HepG2 (cell line): ENCODE data around the gene NET1. TPM values are rescaled to one million over a fixed set of nuclear protein-coding genes. Genes with fewer than 3 reads are reported as not detected.

ENCODE experiments used
- ARNTL ChIP-seq: sonication (generic); formaldehyde crosslinking; IDR thresholded peaks from 2 replicates; pipeline ENCODE4 v1.4.0; 2020; ENCODE audit warnings: mild to moderate bottlenecking, missing genetic modification reagents
- CENPX ChIP-seq: sonication (generic); formaldehyde crosslinking; IDR thresholded peaks from 2 replicates; pipeline ENCODE4 v1.9.0; 2021; ENCODE audit warnings: mild to moderate bottlenecking, missing genetic modification reagents, moderate library complexity
- GPN1 ChIP-seq: sonication (generic); formaldehyde crosslinking; IDR thresholded peaks from 2 replicates; pipeline ENCODE4 v1.5.1; 2020; ENCODE audit warnings: missing genetic modification reagents, borderline replicate concordance
- MIER3 ChIP-seq: IDR thresholded peaks from 2 replicates; pipeline ENCODE4 v1.6.1; 2016; ENCODE audit warnings: missing compliant biosample characterization, borderline replicate concordance
- NFE2L2 ChIP-seq: fragments of 150-350 bp; IDR thresholded peaks from 2 replicates; pipeline ENCODE4 v1.6.1; 2014; ENCODE audit warnings: low read length
- PRMT3 ChIP-seq: sonication (generic); formaldehyde crosslinking; IDR thresholded peaks from 2 replicates; pipeline ENCODE4 v1.8.1; 2022; ENCODE audit warnings: low read depth, mild to moderate bottlenecking, moderate library complexity, missing genetic modification reagents, borderline replicate concordance
- SRSF1 ChIP-seq: fragments of 200-400 bp; formaldehyde crosslinking; optimal IDR thresholded peaks from 2 replicates; pipeline ENCODE3; 2017; ENCODE audit warnings: mild to moderate bottlenecking, low read depth, low read length, moderate library complexity
- ZBTB42 ChIP-seq: sonication (generic); formaldehyde crosslinking; IDR thresholded peaks from 2 replicates; pipeline ENCODE4 v1.5.0; 2020; ENCODE audit warnings: mild to moderate bottlenecking, missing genetic modification reagents
- ZNF253 ChIP-seq: sonication (generic); formaldehyde crosslinking; IDR thresholded peaks from 2 replicates; pipeline ENCODE4 v1.8.0; 2022; ENCODE audit warnings: mild to moderate bottlenecking, missing genetic modification reagents, borderline replicate concordance
- ZNF263 ChIP-seq: sonication (generic); formaldehyde crosslinking; IDR thresholded peaks from 2 replicates; pipeline ENCODE4 v1.4.0; 2020; ENCODE audit warnings: missing genetic modification reagents
- ZNF720 ChIP-seq: sonication (generic); formaldehyde crosslinking; IDR thresholded peaks from 2 replicates; pipeline ENCODE4 v1.4.0; 2020; ENCODE audit warnings: missing genetic modification reagents
- polyA plus RNA-seq, 8 experiments: library from polyadenylated mRNA; depleted of rRNA in 3 of 8; stranded (reverse) in 7 of 8; unstranded in 1 of 8; fragments of >200 nt; fragmentation: Illumina TruSeq in 4 of 8; extraction: Trizol in 4 of 8; gene quantifications; 2 replicates each; pipeline versions ENCODE4 v1.2.1 to v1.2.3, GENCODE V29; 2011 to 2016; ENCODE audit warnings: low read depth in 4 of 8, missing spikeins in 1 of 8, mixed read lengths in 1 of 8; ENCODE audit not compliant: insufficient read depth in 1 of 8
- total RNA-seq, 5 experiments: library from RNA; depleted of rRNA; stranded (reverse); fragments of >200 nt; fragmentation: Illumina TruSeq; extraction: Trizol; gene quantifications; 2 replicates each; pipeline ENCODE4 v1.2.3, GENCODE V29; 2016; ENCODE audit warnings: low read depth in 1 of 5
- TF ChIP-seq, protein P1 (sequence below): sonication (generic); formaldehyde crosslinking; IDR thresholded peaks from 2 replicates; pipeline ENCODE4 v1.8.1; 2023; ENCODE audit warnings: mild to moderate bottlenecking, missing genetic modification reagents
- TF ChIP-seq, protein P2 (sequence below): sonication (generic); formaldehyde crosslinking; IDR thresholded peaks from 2 replicates; pipeline ENCODE4 v1.4.0; 2020; ENCODE audit warnings: missing genetic modification reagents
- TF ChIP-seq, protein P3 (sequence below): sonication (generic); formaldehyde crosslinking; IDR thresholded peaks from 2 replicates; pipeline ENCODE4 v1.4.0; 2020; ENCODE audit warnings: mild to moderate bottlenecking, missing genetic modification reagents
- TF ChIP-seq, protein P4 (sequence below): sonication (generic); formaldehyde crosslinking; IDR thresholded peaks from 2 replicates; pipeline ENCODE4 v1.4.0; 2020; ENCODE audit warnings: mild to moderate bottlenecking, missing genetic modification reagents
- TF ChIP-seq, protein P5 (sequence below): sonication (generic); formaldehyde crosslinking; IDR thresholded peaks from 2 replicates; pipeline ENCODE4 v1.8.1; 2023; ENCODE audit warnings: mild to moderate bottlenecking, missing genetic modification reagents

The NET1 gene
- total and polyA plus RNA-seq, 2 of the 13 experiments (the other 11 are each of a cell fraction or from before 2014, with no cell fraction given): 48.1 to 65.8 TPM

DNA sequence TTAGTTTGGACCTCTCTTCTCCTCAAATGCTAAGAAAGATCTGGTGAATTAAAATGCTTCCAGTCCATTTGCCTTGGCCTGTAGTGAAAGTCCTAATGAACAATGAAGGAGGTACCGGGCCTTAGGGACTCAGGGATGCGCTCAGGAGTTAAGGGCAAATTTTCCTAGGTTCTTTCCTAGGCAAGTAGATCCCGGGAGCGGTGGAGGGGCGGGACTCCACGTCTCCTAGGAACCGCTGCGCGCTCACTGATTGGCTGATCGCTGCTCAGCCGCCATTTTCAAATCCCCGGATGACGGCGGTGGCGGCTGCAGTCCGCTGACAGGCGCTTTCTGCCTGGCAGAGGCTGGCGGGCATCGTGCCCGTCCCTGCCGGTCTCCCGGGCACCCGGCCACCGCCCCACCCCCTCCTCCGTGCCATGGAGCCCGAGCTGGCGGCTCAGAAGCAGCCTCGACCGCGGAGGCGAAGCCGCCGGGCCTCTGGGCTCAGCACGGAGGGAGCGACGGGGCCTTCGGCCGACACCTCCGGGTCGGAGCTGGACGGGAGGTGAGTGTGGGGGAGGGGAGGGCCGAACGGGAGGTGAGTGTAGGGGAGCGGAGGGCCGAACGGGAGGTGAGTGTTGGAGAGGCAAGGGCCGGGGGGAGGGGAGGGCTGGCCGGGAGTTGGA, at the start of gene NET1 (continued):
- TF ChIP-seq PRMT3 (CRISPR knock-in tag): no peak
- TF ChIP-seq, protein P1, sequence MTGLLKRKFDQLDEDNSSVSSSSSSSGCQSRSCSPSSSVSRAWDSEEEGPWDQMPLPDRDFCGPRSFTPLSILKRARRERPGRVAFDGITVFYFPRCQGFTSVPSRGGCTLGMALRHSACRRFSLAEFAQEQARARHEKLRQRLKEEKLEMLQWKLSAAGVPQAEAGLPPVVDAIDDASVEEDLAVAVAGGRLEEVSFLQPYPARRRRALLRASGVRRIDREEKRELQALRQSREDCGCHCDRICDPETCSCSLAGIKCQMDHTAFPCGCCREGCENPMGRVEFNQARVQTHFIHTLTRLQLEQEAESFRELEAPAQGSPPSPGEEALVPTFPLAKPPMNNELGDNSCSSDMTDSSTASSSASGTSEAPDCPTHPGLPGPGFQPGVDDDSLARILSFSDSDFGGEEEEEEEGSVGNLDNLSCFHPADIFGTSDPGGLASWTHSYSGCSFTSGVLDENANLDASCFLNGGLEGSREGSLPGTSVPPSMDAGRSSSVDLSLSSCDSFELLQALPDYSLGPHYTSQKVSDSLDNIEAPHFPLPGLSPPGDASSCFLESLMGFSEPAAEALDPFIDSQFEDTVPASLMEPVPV: no peak; the same call in 1 of the 2 replicates
- no peak for TF ChIP-seq ARNTL (CRISPR knock-in tag)
- TF ChIP-seq, protein P2, sequence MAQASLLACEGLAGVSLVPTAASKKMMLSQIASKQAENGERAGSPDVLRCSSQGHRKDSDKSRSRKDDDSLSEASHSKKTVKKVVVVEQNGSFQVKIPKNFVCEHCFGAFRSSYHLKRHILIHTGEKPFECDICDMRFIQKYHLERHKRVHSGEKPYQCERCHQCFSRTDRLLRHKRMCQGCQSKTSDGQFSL (CRISPR knock-in tag): no peak
- TF ChIP-seq, protein P3, sequence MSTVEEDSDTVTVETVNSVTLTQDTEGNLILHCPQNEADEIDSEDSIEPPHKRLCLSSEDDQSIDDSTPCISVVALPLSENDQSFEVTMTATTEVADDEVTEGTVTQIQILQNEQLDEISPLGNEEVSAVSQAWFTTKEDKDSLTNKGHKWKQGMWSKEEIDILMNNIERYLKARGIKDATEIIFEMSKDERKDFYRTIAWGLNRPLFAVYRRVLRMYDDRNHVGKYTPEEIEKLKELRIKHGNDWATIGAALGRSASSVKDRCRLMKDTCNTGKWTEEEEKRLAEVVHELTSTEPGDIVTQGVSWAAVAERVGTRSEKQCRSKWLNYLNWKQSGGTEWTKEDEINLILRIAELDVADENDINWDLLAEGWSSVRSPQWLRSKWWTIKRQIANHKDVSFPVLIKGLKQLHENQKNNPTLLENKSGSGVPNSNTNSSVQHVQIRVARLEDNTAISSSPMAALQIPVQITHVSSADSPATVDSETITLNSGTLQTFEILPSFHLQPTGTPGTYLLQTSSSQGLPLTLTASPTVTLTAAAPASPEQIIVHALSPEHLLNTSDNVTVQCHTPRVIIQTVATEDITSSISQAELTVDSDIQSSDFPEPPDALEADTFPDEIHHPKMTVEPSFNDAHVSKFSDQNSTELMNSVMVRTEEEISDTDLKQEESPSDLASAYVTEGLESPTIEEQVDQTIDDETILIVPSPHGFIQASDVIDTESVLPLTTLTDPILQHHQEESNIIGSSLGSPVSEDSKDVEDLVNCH (CRISPR knock-in tag): peak; percentile 94; the same call in 1 of the 2 replicates
- TF ChIP-seq NFE2L2: no peak
- TF ChIP-seq, protein P4, sequence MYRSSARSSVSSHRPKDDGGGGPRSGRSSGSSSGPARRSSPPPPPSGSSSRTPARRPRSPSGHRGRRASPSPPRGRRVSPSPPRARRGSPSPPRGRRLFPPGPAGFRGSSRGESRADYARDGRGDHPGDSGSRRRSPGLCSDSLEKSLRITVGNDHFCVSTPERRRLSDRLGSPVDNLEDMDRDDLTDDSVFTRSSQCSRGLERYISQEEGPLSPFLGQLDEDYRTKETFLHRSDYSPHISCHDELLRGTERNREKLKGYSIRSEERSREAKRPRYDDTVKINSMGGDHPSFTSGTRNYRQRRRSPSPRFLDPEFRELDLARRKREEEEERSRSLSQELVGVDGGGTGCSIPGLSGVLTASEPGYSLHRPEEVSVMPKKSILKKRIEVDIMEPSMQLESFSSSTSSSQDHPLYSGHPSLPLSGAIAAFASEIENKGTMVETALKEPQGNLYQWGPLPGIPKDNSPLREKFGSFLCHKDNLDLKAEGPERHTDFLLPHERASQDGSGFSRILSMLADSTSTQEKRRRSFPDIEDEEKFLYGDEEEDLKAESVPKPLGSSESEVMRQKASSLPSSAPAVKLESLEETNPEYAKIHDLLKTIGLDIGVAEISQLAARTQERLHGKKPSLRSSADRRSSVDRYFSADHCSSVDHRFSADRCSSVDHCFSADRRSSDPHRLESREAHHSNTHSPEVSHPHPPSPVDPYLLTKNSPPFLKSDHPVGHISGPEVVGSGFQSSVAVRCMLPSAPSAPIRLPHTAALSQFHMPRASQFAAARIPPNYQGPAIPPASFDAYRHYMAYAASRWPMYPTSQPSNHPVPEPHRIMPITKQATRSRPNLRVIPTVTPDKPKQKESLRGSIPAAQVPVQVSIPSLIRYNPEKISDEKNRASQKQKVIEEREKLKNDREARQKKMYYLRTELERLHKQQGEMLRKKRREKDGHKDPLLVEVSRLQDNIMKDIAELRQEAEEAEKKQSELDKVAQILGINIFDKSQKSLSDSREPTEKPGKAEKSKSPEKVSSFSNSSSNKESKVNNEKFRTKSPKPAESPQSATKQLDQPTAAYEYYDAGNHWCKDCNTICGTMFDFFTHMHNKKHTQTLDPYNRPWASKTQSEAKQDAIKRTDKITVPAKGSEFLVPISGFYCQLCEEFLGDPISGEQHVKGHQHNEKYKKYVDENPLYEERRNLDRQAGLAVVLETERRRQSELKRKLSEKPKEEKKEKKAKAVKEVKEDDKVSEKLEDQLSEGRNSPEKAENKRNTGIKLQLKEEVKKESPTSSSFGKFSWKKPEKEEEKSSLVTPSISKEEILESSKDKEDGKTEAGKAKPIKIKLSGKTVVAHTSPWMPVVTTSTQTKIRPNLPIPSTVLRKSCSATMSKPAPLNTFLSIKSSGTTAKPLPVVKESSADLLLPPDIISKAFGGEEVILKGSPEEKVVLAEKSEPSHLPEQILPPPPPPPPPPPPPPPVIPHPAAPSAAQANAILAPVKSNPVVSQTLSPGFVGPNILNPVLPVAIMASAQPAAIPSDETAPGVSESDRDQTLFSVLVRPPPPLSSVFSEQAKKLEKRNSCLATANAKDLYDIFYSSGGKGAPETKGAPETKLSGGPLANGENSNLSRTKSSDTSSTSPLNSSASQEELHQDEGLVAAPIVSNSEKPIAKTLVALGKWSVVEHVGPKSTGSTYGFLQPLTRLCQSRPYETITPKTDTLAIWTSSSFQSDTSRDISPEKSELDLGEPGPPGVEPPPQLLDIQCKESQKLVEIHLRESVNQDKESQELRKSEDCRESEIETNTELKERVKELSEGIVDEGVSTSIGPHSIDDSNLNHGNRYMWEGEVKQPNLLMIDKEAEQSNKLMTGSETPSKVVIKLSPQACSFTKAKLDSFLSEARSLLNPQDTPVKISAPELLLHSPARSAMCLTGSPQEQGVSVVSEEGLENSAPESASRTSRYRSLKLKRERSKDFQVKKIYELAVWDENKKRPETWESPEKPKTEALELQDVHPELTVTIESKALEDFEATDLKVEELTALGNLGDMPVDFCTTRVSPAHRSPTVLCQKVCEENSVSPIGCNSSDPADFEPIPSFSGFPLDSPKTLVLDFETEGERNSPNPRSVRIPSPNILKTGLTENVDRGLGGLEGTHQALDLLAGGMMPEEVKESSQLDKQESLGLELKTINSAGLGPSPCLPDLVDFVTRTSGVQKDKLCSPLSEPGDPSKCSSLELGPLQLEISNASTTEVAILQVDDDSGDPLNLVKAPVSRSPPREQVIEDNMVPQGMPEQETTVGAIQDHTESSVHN: no peak
- no peak for TF ChIP-seq MIER3
- TF ChIP-seq ZNF253 (CRISPR knock-in tag): no peak
- no peak for TF ChIP-seq CENPX (CRISPR knock-in tag)
- no peak for TF ChIP-seq ZNF263 (CRISPR knock-in tag)
- TF ChIP-seq ZBTB42: 0 out of 2 replicates have a peak, but pooled peaks have one; percentile 56
- no peak for TF ChIP-seq GPN1 (CRISPR knock-in tag)
- TF ChIP-seq, protein P5, sequence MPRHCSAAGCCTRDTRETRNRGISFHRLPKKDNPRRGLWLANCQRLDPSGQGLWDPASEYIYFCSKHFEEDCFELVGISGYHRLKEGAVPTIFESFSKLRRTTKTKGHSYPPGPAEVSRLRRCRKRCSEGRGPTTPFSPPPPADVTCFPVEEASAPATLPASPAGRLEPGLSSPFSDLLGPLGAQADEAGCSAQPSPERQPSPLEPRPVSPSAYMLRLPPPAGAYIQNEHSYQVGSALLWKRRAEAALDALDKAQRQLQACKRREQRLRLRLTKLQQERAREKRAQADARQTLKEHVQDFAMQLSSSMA (CRISPR knock-in tag): no peak
- no peak for TF ChIP-seq ZNF720
- no peak for TF ChIP-seq SRSF1
